SK-N-SH treated with all-trans-retinoic acid at 6 μM for 48 hours (cell line): ENCODE measurements around the gene GALNTL6.

Experiments used
- ATAC-seq: fragments of 200-7000 bp; cut with Tn5 transposase; 3 replicates; pipeline ENCODE4 v1.9.1; 2020; ENCODE audit warnings: mild to moderate bottlenecking, moderate library complexity
- ARNTL ChIP-seq: fragments of 450-650 bp; formaldehyde crosslinking; IDR thresholded peaks from 2 replicates; pipeline ENCODE4 v1.5.0; 2020; ENCODE audit warnings: low read depth, mild to moderate bottlenecking, moderate library complexity, borderline replicate concordance
- BACH2 ChIP-seq: fragments of 250-450 bp; sonication (Bioruptor Pico); IDR thresholded peaks from 2 replicates; pipeline ENCODE4 v1.9.0; 2021; ENCODE audit warnings: mild to moderate bottlenecking, borderline replicate concordance
- CSDC2 ChIP-seq: fragments of 250-450 bp; sonication (Bioruptor Pico); IDR thresholded peaks from 2 replicates; pipeline ENCODE4 v1.5.0; 2020; ENCODE audit warnings: mild to moderate bottlenecking, moderate library complexity
- ESRRG ChIP-seq: fragments of 250-450 bp; sonication (Bioruptor Pico); IDR thresholded peaks from 2 replicates; pipeline ENCODE4 v1.6.1; 2021; ENCODE audit warnings: mild to moderate bottlenecking
- GLIS3 ChIP-seq: fragments of 250-450 bp; sonication (Bioruptor Pico); IDR thresholded peaks from 2 replicates; pipeline ENCODE4 v1.5.0; 2020; ENCODE audit warnings: mild to moderate bottlenecking, moderate library complexity
- ISL1 ChIP-seq: fragments of 250-450 bp; sonication (Bioruptor Pico); IDR thresholded peaks from 2 replicates; pipeline ENCODE4 v2.1.2; 2022; ENCODE audit warnings: mild to moderate bottlenecking, moderate library complexity
- OSR1 ChIP-seq: fragments of 250-450 bp; sonication (Bioruptor Pico); IDR thresholded peaks from 2 replicates; pipeline ENCODE4 v1.8.0; 2022; ENCODE audit warnings: moderate library complexity, mild to moderate bottlenecking, inconsistent platforms
- PPARA ChIP-seq: fragments of 250-450 bp; sonication (Bioruptor Pico); IDR thresholded peaks from 2 replicates; pipeline ENCODE4 v1.5.0; 2020; ENCODE audit warnings: mild to moderate bottlenecking, borderline replicate concordance
- RARB ChIP-seq: fragments of 250-450 bp; sonication (Bioruptor Pico); IDR thresholded peaks from 2 replicates; pipeline ENCODE4 v1.8.0; 2021; ENCODE audit warnings: mild to moderate bottlenecking, moderate library complexity
- SNAI2 ChIP-seq: fragments of 250-450 bp; sonication (Bioruptor Pico); IDR thresholded peaks from 2 replicates; pipeline ENCODE4 v1.5.0; 2020; ENCODE audit warnings: mild to moderate bottlenecking, moderate library complexity
- TCF4 ChIP-seq: fragments of 250-450 bp; sonication (Bioruptor Pico); IDR thresholded peaks from 2 replicates; pipeline ENCODE4 v1.8.0; 2021; ENCODE audit warnings: mild to moderate bottlenecking, moderate library complexity, borderline replicate concordance
- TOX ChIP-seq: fragments of 250-450 bp; sonication (Bioruptor Pico); IDR thresholded peaks from 2 replicates; pipeline ENCODE4 v1.8.0; 2021; ENCODE audit warnings: mild to moderate bottlenecking, moderate library complexity, borderline replicate concordance
- ZC3H10 ChIP-seq: fragments of 250-450 bp; sonication (Bioruptor Pico); IDR thresholded peaks from 2 replicates; pipeline ENCODE4 v1.5.1; 2021; ENCODE audit warnings: mild to moderate bottlenecking, moderate library complexity
- ZFP3 ChIP-seq: fragments of 250-450 bp; sonication (Bioruptor Pico); IDR thresholded peaks from 2 replicates; pipeline ENCODE4 v1.5.0; 2020; ENCODE audit warnings: mild to moderate bottlenecking, moderate library complexity
- ZFP30 ChIP-seq: fragments of 450-650 bp; formaldehyde crosslinking; IDR thresholded peaks from 2 replicates; pipeline ENCODE4 v1.5.0; 2022; ENCODE audit warnings: mild to moderate bottlenecking, moderate library complexity
- ZNF565 ChIP-seq: fragments of 450-650 bp; formaldehyde crosslinking; conservative IDR thresholded peaks from 2 replicates; pipeline ENCODE4 v1.5.0; 2020; ENCODE audit warnings: low read depth, mild to moderate bottlenecking, moderate library complexity
- ZNF70 ChIP-seq: fragments of 450-650 bp; formaldehyde crosslinking; IDR thresholded peaks from 2 replicates; pipeline ENCODE4 v1.5.0; 2020; ENCODE audit warnings: mild to moderate bottlenecking, moderate library complexity
- ZNF8 ChIP-seq: fragments of 450-650 bp; formaldehyde crosslinking; IDR thresholded peaks from 2 replicates; pipeline ENCODE4 v1.5.0; 2020; ENCODE audit warnings: mild to moderate bottlenecking, moderate library complexity
- TF ChIP-seq, protein P1 (sequence below): fragments of 250-450 bp; sonication (Bioruptor Pico); IDR thresholded peaks from 2 replicates; pipeline ENCODE4 v1.5.1; 2021; ENCODE audit warnings: mild to moderate bottlenecking, moderate library complexity
- TF ChIP-seq, protein P2 (sequence below): fragments of 250-450 bp; sonication (Bioruptor Pico); IDR thresholded peaks from 2 replicates; pipeline ENCODE4 v1.5.0; 2020; ENCODE audit warnings: mild to moderate bottlenecking, moderate library complexity
- TF ChIP-seq, protein P3 (sequence below): fragments of 250-450 bp; sonication (Bioruptor Pico); IDR thresholded peaks from 2 replicates; pipeline ENCODE4 v1.5.1; 2020; ENCODE audit warnings: low read depth, mild to moderate bottlenecking, moderate library complexity
- TF ChIP-seq, protein P4 (sequence below): fragments of 250-450 bp; sonication (Bioruptor Pico); IDR thresholded peaks from 2 replicates; pipeline ENCODE4 v1.8.0; 2021; ENCODE audit warnings: low read depth, mild to moderate bottlenecking, moderate library complexity, borderline replicate concordance

The GALNTL6 gene

DNA sequence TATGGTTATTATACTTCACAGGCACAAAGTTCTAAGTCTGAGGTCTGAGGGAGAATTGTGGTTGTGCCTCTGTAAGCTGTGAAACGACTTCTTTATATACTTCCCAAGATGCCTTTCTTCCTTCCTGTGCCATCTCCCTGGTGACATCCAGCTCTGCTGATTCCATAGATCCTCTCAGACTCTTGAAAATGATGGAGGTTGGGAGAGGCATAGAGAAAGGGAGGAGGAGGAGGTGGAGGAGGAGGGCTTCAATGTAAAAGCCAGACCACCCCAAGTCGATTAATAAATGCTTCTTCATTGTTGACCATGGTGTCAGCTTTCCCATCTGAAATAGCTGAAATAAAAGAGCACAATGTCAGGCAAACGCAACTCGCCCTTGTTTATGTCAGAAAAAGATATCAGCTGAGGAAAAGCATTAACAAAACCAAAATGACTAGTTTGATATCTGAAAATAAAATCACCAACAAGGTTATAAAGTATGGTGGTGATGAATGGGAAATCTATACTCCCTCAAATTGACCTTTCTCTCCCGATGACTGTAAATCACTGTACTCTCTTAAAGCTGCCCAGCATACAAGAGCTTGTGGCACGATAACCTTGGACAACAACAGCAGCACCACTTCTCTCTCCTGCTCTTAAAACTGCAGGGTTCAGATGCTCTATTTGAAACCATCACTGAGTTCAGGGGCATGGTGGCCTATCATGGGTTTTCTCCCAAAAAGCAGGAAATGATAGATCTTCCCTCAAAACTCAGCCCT is 1125.0 kb downstream of the GALNTL6 start:
- no peak for TF ChIP-seq OSR1 (CRISPR knock-in tag)
- no peak for TF ChIP-seq SNAI2
- TF ChIP-seq, protein P1, sequence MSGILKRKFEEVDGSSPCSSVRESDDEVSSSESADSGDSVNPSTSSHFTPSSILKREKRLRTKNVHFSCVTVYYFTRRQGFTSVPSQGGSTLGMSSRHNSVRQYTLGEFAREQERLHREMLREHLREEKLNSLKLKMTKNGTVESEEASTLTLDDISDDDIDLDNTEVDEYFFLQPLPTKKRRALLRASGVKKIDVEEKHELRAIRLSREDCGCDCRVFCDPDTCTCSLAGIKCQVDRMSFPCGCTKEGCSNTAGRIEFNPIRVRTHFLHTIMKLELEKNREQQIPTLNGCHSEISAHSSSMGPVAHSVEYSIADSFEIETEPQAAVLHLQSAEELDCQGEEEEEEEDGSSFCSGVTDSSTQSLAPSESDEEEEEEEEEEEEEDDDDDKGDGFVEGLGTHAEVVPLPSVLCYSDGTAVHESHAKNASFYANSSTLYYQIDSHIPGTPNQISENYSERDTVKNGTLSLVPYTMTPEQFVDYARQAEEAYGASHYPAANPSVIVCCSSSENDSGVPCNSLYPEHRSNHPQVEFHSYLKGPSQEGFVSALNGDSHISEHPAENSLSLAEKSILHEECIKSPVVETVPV (CRISPR knock-in tag): no peak
- TF ChIP-seq TOX: no peak
- no peak for TF ChIP-seq ZFP3
- TF ChIP-seq ZNF70 (CRISPR knock-in tag): no peak

DNA sequence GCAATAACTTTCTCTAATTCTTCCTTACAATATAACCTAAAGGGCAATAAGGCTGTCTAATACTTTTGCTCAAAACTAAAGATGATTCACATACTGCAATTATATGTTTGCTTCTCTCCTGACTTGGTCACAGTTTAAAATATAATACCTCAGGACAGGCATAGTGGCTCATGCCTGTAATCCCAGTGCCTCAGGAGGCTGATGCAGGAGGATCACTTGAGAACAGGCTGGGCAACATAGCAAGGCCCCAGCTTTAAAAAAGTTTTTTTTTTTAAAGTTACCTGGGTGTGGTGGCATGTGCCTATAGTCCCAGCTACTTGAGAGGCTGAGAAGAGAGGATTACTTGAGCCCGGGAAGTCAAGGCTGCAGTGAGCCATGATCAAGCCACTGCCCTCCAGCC is 1125.7 kb downstream of the GALNTL6 start:
- no peak for ATAC-seq
- no peak for TF ChIP-seq ISL1 (CRISPR knock-in tag)
- TF ChIP-seq SNAI2: no peak
- TF ChIP-seq ZNF70 (CRISPR knock-in tag): no peak
- no peak for TF ChIP-seq ESRRG (CRISPR knock-in tag)
- TF ChIP-seq, protein P2, sequence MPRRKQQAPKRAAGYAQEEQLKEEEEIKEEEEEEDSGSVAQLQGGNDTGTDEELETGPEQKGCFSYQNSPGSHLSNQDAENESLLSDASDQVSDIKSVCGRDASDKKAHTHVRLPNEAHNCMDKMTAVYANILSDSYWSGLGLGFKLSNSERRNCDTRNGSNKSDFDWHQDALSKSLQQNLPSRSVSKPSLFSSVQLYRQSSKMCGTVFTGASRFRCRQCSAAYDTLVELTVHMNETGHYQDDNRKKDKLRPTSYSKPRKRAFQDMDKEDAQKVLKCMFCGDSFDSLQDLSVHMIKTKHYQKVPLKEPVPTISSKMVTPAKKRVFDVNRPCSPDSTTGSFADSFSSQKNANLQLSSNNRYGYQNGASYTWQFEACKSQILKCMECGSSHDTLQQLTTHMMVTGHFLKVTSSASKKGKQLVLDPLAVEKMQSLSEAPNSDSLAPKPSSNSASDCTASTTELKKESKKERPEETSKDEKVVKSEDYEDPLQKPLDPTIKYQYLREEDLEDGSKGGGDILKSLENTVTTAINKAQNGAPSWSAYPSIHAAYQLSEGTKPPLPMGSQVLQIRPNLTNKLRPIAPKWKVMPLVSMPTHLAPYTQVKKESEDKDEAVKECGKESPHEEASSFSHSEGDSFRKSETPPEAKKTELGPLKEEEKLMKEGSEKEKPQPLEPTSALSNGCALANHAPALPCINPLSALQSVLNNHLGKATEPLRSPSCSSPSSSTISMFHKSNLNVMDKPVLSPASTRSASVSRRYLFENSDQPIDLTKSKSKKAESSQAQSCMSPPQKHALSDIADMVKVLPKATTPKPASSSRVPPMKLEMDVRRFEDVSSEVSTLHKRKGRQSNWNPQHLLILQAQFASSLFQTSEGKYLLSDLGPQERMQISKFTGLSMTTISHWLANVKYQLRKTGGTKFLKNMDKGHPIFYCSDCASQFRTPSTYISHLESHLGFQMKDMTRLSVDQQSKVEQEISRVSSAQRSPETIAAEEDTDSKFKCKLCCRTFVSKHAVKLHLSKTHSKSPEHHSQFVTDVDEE (CRISPR knock-in tag): no peak
- no peak for TF ChIP-seq BACH2 (CRISPR knock-in tag)
- TF ChIP-seq TOX: no peak
- TF ChIP-seq, protein P3, sequence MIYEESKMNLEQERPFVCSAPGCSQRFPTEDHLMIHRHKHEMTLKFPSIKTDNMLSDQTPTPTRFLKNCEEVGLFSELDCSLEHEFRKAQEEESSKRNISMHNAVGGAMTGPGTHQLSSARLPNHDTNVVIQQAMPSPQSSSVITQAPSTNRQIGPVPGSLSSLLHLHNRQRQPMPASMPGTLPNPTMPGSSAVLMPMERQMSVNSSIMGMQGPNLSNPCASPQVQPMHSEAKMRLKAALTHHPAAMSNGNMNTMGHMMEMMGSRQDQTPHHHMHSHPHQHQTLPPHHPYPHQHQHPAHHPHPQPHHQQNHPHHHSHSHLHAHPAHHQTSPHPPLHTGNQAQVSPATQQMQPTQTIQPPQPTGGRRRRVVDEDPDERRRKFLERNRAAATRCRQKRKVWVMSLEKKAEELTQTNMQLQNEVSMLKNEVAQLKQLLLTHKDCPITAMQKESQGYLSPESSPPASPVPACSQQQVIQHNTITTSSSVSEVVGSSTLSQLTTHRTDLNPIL (CRISPR knock-in tag): no peak
- TF ChIP-seq ARNTL: no peak
- no peak for TF ChIP-seq PPARA (CRISPR knock-in tag)
- no peak for TF ChIP-seq ZFP30
- no peak for TF ChIP-seq ZFP3
- no peak for TF ChIP-seq TCF4 (CRISPR knock-in tag)
- no peak for TF ChIP-seq RARB (CRISPR knock-in tag)
- no peak for TF ChIP-seq ZC3H10 (CRISPR knock-in tag)
- TF ChIP-seq CSDC2: no peak
- TF ChIP-seq, protein P1 (CRISPR knock-in tag): no peak

More for the DNA sequence above, 1125.0 kb downstream of the GALNTL6 start:
- no peak for ATAC-seq

DNA sequence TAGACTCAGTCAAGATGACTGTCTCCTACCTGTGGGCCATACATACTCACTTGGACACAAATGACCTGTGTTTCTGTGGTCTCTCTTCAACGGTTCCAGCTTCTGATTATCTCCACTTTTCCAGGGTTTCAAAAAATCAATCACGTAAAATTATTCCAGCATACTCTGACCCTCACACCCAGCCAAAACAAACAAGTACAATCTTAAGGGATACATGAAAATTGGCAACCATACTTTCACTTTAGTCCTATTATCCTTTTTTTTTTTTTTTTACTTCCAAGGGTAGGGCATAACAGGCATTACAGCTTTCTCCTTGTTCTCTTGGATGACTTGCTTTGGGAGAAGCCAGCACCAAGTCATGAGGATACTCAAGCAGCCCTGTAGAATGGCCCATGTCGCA is 1129.6 kb downstream of the GALNTL6 start:
- TF ChIP-seq ZNF565 (no peak), ISL1 (CRISPR knock-in tag) (no peak), ZNF8 (CRISPR knock-in tag) (no peak), TCF4 (CRISPR knock-in tag) (no peak)

DNA sequence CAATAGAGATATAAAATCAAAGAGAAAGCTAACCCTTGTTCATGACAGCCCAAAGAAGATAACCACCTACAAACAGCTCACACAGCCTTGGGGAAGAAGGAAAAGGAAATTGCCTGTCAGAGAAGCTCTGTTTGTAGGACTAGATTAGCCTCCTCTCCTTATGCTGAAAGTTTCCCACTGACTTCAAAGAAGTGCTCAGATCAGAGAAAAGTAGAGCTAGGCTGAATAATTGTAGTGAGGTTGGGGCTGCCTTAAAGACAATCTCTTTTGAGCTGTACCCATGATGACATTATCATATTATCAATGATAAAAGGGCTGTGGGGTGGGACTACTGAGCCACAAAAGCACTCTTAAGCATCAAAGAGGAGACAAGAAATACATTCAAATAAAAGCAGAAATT is 1132.4 kb downstream of the GALNTL6 start:
- ATAC-seq: no peak
- TF ChIP-seq TCF4 (CRISPR knock-in tag) (no peak), TOX (no peak), BACH2 (CRISPR knock-in tag) (no peak), GLIS3 (CRISPR knock-in tag) (no peak), ZNF8 (CRISPR knock-in tag) (no peak), OSR1 (CRISPR knock-in tag) (no peak), CSDC2 (no peak), ZFP3 (no peak), ISL1 (CRISPR knock-in tag) (no peak), ARNTL (no peak), SNAI2 (no peak), ESRRG (CRISPR knock-in tag) (no peak)
- TF ChIP-seq, protein P3 (CRISPR knock-in tag): no peak
- TF ChIP-seq, protein P4, sequence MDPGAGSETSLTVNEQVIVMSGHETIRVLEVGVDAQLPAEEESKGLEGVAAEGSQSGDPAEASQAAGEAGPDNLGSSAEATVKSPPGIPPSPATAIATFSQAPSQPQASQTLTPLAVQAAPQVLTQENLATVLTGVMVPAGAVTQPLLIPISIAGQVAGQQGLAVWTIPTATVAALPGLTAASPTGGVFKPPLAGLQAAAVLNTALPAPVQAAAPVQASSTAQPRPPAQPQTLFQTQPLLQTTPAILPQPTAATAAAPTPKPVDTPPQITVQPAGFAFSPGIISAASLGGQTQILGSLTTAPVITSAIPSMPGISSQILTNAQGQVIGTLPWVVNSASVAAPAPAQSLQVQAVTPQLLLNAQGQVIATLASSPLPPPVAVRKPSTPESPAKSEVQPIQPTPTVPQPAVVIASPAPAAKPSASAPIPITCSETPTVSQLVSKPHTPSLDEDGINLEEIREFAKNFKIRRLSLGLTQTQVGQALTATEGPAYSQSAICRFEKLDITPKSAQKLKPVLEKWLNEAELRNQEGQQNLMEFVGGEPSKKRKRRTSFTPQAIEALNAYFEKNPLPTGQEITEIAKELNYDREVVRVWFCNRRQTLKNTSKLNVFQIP: no peak
- TF ChIP-seq, protein P1 (CRISPR knock-in tag): no peak

More for the DNA sequence above, 1129.6 kb downstream of the GALNTL6 start:
- no peak for ATAC-seq
